Osteocyte (in vitro differentiated cells): ENCODE data around the gene C17orf107. TPM values are rescaled to one million over a fixed set of nuclear protein-coding genes. Genes with fewer than 3 reads are reported as not detected.

Experiments used
- DNase-seq: peaks from one replicate; pipeline ENCODE4 v3.0.0; 2021; ENCODE audit warnings: mixed read lengths; ENCODE audit not compliant: unreplicated experiment; ENCODE audit errors: extremely low spot score
- H3K27ac Mint-ChIP-seq: one replicate; pipeline ENCODE4 v1.8.0; 2021; ENCODE audit warnings: mild to moderate bottlenecking, mixed read lengths; ENCODE audit not compliant: unreplicated experiment
- H3K27me3 Mint-ChIP-seq: one replicate; pipeline ENCODE4 v1.8.0; 2021; ENCODE audit warnings: mixed read lengths; ENCODE audit not compliant: unreplicated experiment
- H3K36me3 Mint-ChIP-seq: one replicate; pipeline ENCODE4 v1.8.0; 2021; ENCODE audit warnings: mixed read lengths; ENCODE audit not compliant: unreplicated experiment
- H3K4me1 Mint-ChIP-seq: one replicate; pipeline ENCODE4 v1.8.0; 2021; ENCODE audit warnings: mixed read lengths; ENCODE audit not compliant: unreplicated experiment
- H3K4me3 Mint-ChIP-seq: one replicate; pipeline ENCODE4 v1.8.0; 2021; ENCODE audit warnings: mild to moderate bottlenecking, moderate library complexity, mixed read lengths; ENCODE audit not compliant: unreplicated experiment
- H3K9me3 Mint-ChIP-seq: one replicate; pipeline ENCODE4 v1.8.0; 2021; ENCODE audit warnings: mixed read lengths; ENCODE audit not compliant: unreplicated experiment
- CTCF ChIP-seq: fragments of 200-600 bp; sonication (generic); IDR thresholded peaks from 2 replicates; pipeline ENCODE4 v1.5.0; 2021; ENCODE audit warnings: antibody characterized with exemption, mild to moderate bottlenecking, moderate library complexity
- total RNA-seq: library from RNA; stranded (reverse); gene quantifications from 2 replicates; pipeline ENCODE4 v1.2.1, GENCODE V29; 2021

The C17orf107 gene
- total RNA-seq, 1 donor from 2014 or later = 0.78 TPM

GRCh38 chr17:4937553-4937952 lies 38.2 kb downstream of the C17orf107 start:
- no peak for DNase-seq
- H3K36me3 Mint-ChIP-seq = peaks cover 11% of the 10 kb centered on the region
- peak overlapping the region; percentile 14 for H3K4me3 Mint-ChIP-seq
- H3K9me3 Mint-ChIP-seq = no peaks in the 10 kb centered on the region
- peaks cover 38% of the 10 kb centered on the region for H3K4me1 Mint-ChIP-seq
- TF ChIP-seq CTCF = no peak
- H3K27ac Mint-ChIP-seq = no peak overlapping the region
- no peaks in the 10 kb centered on the region for H3K27me3 Mint-ChIP-seq

GRCh38 chr17:4938069-4938491 lies 38.7 kb downstream of the C17orf107 start:
- TF ChIP-seq CTCF = no peak
- Mint-ChIP-seq H3K4me3 (peak overlapping the region; percentile 85), H3K27me3 (no peaks in the 10 kb centered on the region), H3K27ac (no peak overlapping the region), H3K4me1 (peaks cover 42% of the 10 kb centered on the region), H3K9me3 (no peaks in the 10 kb centered on the region), H3K36me3 (peaks cover 14% of the 10 kb centered on the region)
- no peak for DNase-seq

GRCh38 chr17:4938688-4939545 lies 39.6 kb downstream of the C17orf107 start:
- H3K4me3 Mint-ChIP-seq = peak overlapping the region; percentile 85
- H3K9me3 Mint-ChIP-seq = no peaks in the 10 kb centered on the region

GRCh38 chr17:4939546-4939795 lies 40.1 kb downstream of the C17orf107 start:
- Mint-ChIP-seq H3K4me3 (peak overlapping the region; percentile 85), H3K36me3 (peaks cover 16% of the 10 kb centered on the region), H3K27ac (peak overlapping the region; percentile 72), H3K4me1 (peaks cover 38% of the 10 kb centered on the region), H3K27me3 (no peaks in the 10 kb centered on the region), H3K9me3 (no peaks in the 10 kb centered on the region)
- no peak for DNase-seq
- TF ChIP-seq CTCF = no peak

More at GRCh38 chr17:4938688-4939545, 39.6 kb downstream of the C17orf107 start:
- Mint-ChIP-seq H3K27ac (peak overlapping the region; percentile 72), H3K36me3 (peaks cover 16% of the 10 kb centered on the region), H3K27me3 (no peaks in the 10 kb centered on the region), H3K4me1 (peaks cover 41% of the 10 kb centered on the region)
- no peak for TF ChIP-seq CTCF
- no peak for DNase-seq

GRCh38 chr17:4939796-4940554 lies 40.6 kb downstream of the C17orf107 start, which contains the start of the genes RNF167 and SLC25A11:
RNF167 (plus strand) TSS chr17:4940268; CDS start chr17:4940910, 642 bp downstream.
SLC25A11 (minus strand) TSS chr17:4940046; CDS start chr17:4939910, 136 bp downstream.
- Mint-ChIP-seq H3K27me3 (no peaks in the 10 kb centered on the region), H3K36me3 (peaks cover 16% of the 10 kb centered on the region), H3K9me3 (no peaks in the 10 kb centered on the region), H3K27ac (peak within 1 kb of the TSS; percentile 99), H3K4me3 (peak within 1 kb of the TSS; percentile 85), H3K4me1 (peaks cover 42% of the 10 kb centered on the region)
- TF ChIP-seq CTCF = no peak
- peak; percentile 99 for DNase-seq
